HG02588 (cell line): ENCODE results near the gene ART4.
A peak's percentile ranks its signal among the peaks of the same experiment; 100 is the strongest.

Source experiments
- ATAC-seq: cut with Tn5 transposase; IDR thresholded peaks from one replicate; pipeline ENCODE4 v1.9.1; 2021; ENCODE audit warnings: mild to moderate bottlenecking, moderate library complexity; ENCODE audit not compliant: unreplicated experiment

Gene ART4, protein sequence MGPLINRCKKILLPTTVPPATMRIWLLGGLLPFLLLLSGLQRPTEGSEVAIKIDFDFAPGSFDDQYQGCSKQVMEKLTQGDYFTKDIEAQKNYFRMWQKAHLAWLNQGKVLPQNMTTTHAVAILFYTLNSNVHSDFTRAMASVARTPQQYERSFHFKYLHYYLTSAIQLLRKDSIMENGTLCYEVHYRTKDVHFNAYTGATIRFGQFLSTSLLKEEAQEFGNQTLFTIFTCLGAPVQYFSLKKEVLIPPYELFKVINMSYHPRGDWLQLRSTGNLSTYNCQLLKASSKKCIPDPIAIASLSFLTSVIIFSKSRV

DNA sequence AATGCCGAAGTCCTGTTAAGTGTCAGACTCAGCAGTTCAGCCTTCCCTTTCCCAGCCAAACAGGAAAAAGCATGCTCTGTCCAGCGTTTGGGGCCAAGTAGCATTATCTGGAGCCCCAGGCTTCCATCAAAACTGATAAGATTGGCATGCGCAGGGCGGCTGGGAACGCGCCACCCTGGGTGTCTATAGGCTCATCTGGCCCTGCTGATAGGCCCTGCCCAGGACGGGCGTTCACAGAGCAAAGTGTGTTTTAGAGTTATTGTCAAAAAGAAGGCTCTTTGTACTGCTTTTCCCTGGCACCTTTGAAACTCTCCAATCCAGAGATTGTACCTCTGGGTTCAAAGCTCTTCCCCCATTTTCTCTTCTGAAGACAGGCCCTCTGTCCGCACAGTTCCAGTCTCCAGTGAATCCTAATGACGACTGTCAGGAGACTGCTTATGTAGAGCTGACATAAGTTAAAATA is at the start of gene ART4:
Gene ART4 (minus strand): TSS at position 102 of the 463 bp plus-strand sequence. CDS start 413 bp downstream, outside the sequence.
- ATAC-seq, result no peak

DNA sequence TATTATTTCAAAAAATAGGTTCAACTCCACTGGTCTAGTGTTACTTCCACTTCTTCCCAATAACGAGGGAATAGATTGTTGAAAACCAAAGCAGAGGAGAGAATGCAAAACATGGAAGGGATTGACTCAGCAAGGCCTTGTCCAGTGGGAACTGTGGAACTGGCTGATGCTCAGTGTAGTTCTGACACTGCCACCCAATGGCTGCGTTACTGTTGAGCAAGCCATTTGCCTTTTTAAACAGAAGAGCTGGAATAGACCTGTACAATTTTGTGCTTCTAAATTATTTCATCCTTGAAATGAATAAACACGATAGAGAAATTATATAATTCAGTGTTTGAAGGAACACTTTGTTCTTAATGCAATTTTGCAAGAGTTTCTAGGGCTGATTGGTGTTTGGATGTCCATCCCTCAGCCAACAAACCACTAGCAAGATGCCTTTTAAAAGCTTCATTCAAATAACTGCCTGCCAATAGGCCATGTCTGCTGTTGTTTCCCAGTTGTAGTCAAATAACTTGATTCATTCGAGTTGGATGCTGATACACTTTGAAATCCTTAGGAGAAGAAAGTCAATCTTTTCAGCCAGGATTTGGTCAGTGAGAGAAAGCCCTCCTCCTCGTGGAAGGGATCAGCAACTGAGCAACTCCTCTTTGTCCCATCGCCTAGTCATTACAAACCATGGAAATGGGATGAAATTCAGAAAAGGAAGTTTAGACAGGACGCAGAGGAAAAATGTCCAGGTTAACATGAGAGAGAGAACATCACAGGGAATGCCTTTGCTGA is 49.6 kb upstream of the ART4 start:
- no peak for ATAC-seq

DNA sequence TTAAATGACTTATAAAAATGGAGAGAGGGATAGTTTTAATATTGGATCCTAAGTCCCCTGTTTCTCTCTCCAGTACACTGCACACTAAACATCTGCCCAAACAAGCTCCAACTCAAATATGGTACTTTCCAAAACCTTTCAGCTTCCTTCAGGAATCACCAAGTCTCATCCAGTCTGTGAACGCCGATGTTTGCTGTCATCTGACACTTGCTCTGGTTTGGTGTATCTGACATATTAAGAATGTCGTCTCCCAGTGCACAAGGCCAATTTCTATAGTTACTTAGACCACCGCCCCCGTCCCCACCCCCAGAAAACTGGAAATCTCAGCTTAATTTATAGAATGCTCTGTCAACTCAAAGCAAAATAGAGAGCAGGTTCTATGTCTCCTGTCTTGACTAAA is 47.4 kb upstream of the ART4 start:
- ATAC-seq, result no peak

DNA sequence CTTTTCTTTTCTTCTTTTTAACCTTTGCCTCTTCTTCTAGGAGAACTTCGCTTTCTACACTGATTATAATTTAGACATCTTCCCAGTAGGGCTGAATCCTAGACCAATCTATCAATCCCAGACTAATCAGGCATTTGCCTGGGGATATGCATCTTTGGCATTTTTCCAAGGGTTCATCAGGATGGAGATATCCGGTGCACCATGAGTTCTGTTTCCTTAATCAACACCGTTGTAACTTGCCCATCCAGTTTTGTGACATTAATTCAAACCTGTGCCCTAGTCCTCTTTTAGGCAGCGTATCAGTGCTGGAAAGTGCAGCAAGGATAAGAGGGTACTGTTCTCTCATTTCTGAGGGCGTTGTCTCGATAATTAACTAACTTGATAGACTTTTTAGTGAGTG is 42.9 kb upstream of the ART4 start:
- ATAC-seq, result no peak

DNA sequence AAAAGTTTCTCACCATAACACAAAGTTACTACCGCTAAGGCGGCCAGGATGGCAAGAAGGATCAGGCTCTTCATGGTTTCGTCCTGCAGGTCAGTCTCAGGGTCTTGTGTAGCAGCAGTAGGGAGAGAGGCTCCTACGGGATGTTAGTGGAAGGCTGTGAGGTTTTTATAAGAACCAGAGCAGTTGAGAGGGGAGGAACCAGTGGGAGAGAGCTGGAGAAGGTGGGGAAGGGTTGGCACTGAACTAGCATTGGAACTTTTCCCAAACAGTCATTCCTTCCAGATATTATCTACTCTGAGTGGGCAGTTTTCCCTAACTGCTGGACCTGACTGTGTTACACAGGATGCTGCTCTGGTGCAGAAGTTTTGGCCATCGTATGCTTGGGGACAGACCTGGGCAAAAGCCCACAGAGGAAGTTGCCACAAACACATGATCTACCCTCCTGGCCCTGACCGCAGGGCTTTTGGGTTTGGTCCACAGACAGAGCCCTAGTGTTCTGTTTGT is 42.4 kb upstream of the ART4 start, which contains the start of gene MGP:
Gene MGP (minus strand): TSS at position 137 of the 504 bp plus-strand sequence. CDS start 63 bp downstream, at position 74.
- ATAC-seq, result no peak

DNA sequence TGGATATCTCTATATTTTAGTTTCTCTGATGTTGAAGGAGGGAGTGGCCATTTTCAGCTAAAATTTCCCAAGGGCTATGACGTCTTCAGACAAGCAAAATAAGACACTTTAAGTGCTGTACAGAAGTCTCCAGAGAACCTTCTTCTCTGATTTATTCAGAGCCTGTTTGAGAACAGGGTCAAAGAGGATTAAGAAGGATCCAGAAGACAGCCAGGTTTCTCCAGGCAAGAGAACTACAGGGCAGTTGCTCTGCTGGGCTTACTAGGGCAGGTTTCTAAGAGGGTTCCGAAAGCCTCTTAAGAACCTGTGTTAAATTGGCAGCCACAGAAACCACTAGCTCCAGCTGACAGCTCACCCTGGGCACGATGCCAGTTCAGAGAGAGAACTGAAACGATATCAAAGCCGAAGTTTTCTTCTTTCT is 41.1 kb upstream of the ART4 start:
- peak; percentile 98 for ATAC-seq

DNA sequence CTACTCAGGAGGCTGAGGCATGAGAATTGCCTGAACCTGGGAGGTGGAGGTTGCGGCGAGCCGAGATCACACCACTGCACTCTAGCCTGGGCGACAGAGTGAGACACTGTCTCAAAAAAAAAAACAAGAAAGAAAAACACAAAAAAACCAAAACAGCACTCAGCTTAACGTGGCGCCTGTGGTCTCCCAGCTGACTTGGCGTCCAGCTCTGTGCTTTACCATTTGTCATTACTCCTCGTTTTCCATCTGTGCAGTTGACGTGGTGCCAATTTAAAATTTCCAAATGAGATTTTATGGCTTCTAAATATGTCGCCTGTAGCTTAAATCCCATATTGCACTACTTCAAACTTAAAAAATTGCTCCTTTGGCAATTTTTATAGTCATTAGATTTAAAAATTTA is 40.4 kb upstream of the ART4 start:
- ATAC-seq, result no peak

DNA sequence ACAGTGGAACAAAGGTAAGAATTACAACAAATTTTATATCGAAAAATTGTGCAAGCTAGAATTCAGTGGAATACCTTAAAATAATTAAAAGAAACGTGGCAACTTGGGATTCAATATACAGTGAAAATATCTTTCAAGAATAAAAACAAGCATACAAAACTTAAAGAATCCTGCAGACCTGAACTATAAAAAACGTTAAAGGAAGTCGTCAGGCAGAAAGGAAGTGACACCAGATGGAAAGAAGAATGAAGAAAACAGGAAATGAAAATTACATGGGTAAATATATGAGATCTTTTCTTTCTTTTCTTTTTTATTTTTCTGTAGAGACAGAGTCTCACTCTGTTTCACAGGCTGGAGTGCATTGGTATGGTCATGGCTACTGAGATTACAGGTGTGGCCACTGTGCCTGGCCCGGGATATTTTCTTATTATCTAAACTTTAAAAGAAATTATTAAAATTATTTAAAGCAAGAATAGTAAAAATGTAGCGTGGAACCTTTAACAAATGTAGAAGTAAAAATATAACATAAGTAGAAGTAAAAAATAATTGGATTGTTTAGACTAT is 37.6 kb upstream of the ART4 start:
- no peak for ATAC-seq

DNA sequence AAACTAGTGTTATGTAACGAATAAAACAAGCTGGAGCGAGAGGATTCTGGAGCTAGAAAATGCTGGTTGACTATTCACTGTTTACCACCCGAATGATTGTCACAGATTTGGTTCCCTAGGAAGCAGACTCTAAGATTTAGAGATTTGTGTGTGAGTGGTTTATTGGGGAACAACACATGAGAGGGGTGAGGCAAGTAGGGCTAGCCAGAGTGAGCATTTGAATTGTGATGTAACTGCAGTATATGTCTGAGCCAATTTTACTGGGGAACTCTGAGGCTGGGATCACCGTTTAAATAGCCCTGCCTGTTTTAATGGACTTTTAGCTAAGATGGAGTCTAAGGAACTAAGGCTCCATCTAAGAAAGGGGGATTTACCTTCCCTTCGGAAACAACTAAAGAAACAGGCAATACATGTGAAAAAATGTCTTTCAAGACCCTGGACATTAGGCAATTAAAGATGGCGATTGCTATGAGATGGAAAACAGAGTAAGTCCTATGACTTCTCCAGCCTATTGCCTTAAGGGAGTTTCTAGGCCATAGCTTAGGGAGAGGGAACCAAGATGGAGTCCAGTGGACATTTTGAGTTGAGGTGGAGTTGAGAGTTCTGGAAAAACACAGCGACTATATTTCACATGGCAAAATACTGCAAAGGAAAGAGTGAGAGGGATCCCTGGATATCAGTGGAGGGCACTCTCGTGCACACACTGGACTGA is 36.1 kb upstream of the ART4 start:
- ATAC-seq, result no peak

DNA sequence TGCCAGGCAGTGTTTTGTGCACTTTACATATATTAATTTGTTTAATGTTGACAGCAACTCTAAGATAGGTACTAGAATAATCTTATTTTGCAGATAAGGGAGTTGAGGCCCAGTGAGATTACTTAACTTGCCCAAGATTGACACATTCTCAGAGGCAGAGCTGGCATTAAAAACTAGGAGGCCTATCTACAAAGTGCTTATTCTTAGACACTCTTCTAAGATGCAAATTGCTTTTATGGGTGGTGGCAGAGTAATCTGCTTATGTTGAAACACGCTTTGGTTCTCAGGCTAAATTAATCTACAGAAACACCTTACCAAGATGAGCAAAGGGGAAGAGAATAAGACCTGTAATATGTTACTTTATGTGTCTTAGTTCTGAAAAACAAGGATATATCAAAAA is 35.2 kb upstream of the ART4 start:
- ATAC-seq, result no peak

DNA sequence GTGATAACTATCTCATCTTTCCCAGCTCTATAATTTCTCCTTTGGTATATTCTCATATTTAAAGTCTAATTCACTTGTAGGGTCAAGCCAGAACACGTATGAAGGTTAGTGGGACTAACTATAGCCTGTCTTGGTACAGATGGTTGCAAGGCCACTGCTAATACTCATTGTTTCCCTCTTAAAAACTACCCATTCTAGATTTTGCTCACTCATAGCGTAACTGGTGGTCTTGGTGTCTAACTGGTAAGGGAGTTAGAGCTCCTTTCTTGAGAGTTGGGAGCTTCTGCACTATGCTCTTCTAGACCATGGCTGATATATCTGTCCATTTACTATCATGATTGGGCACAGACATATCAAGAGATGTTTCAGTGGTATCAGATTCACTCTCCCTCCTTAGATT is 33.5 kb upstream of the ART4 start:
- no peak for ATAC-seq

DNA sequence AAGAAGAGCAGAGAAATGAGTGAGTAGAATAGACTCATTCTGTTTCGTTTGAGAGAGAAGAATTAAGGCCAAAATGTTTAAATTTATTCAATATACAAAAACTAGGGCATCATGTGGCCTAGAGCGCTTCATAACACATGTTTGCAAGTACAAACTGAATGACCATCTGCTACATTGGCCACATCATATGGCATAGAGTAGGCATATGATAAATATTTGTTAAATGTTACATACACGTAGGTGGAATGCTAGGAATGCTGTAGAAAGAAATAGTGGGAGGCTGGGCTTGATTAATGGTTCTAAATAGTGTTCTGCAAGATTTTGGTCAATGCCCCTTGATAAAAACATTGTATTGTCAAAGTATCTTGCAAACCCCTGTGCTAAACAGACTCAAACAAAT is 31.6 kb upstream of the ART4 start:
- no peak for ATAC-seq

DNA sequence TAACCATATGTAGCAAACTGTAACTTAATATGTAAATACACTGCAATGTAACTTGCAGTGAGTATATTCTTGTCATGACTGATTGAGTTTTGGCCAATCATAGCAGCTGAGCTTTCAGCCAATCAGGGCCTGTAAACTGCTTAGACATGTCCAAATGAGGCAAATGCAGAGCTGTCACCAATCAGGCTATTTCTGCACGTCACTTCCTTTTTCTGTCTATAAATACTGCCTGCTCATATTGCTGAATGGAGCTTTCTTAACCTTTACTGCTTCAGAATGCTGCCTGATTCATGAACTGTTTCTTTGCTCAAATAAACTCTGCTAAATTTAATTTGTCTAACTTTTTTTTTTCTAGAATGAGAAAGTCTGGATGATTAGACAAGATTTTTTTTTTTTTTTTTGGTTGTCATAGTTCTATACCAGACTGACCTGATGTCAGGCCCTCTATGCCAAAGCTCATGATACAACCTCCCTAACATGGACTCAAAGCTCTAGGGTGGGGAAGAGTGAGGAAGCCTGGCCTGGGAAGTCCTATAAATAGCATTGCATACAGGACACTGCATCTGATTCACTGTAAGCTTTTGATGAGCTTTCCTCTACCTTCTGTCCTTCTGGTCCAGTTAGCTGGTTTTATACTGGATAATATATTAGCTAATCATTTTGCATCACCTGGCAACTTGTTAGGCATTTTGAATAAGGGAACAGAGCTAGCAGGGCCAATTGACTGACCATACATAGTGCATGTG is 30.3 kb upstream of the ART4 start:
- no peak for ATAC-seq

DNA sequence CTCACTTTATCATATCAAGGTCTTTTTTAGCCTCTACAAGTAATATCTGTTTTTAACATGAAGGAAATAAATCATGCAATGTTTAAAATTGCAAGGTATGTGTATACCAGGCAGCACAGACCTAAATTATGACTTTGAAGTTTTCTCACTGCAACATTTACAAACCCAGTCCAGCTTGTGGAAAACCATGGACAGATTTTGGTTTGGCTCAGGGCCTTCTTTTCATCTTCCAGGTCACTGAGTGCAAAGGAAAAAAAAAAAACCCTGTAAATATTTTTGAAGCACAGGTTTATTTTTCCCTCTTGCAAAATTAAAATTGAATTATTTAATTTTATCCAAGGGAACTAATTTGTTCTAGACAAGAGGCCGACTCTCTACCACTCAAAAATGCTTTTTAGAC is 28.6 kb upstream of the ART4 start:
- no peak for ATAC-seq

DNA sequence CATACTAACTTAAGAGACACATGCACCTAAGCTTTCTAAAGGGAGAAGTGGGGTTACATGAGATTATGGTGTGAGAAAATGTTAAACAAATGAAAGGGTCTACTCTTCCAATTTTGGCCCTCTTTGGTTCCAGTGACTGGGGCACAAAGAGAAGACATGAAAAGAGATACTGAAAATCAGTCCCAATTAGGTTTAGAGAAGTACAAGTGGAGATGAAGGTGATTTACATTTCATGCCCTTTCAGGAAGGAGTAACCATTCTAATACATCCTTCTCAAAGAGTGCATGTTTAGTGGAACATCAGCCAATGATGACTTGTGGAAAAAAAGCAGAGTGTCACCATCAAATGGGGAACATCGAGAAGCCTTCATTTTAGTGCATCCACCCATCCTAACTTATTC is 27.9 kb upstream of the ART4 start:
- ATAC-seq, result no peak

DNA sequence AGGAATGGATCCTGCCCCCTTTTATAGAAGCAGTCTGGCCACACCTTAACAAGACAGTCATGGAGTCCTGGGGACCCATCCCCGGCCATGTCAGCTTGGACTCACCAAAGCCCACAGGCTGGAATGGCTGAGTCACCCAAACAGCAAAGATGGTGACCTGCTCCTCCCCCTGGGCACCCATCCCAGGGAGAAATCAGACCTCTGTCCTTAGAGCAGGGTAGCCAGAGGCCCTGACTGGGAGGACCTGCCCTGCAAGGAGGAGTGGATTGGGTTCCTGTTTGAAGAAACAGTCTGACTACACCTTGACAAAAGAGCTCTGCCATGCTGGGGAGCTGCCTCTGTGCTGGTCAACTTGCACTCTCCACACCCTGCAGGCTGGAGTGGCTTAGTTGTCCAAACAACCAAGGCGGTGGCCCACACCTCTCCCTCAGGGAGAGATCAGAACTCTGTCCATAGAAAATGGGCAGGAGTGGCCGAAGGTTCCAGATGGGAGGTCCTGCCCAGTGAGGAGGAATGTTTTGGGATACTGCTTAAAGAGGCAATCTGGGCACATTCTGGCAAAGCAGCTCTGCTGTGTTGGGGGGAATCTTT is 25.7 kb upstream of the ART4 start:
- no peak for ATAC-seq

DNA sequence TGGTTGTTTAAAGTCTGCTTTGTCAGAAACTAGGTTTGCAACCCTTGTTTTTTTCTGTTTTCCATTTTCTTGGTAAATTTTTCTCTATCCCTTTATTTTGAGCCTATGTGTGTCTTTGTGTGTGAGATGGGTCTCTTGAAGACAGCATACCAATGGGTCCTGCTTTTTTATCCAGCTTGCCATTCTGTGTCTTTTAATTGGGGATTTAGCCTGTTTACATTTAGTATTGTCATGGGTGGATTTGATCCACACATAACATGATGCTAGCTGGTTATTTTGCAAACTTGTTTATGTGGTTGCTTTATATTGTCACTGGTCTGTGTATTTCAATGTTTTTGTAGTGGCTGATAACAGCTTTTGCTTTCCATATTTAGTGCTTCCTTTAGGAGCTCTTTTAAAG is 17.2 kb upstream of the ART4 start:
- no peak for ATAC-seq

DNA sequence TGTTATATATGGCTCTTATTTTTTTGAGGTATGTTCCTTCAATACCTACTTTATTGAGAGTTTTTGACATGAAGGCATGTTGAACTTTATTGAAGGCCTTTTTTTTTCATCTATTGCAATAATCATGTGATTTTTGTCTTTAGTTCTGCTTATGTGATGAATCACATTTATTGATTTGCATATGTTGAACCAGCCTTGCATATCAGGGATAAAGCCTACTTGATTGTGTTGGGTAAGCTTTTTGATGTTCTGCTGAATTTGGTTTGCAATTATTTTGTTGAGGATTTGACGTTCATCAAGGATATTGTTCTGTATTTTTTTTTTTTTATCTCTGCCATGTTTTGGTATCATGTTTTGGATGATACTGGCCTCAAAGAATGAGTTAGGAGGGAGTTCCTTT is 15.2 kb upstream of the ART4 start:
- ATAC-seq, result no peak

DNA sequence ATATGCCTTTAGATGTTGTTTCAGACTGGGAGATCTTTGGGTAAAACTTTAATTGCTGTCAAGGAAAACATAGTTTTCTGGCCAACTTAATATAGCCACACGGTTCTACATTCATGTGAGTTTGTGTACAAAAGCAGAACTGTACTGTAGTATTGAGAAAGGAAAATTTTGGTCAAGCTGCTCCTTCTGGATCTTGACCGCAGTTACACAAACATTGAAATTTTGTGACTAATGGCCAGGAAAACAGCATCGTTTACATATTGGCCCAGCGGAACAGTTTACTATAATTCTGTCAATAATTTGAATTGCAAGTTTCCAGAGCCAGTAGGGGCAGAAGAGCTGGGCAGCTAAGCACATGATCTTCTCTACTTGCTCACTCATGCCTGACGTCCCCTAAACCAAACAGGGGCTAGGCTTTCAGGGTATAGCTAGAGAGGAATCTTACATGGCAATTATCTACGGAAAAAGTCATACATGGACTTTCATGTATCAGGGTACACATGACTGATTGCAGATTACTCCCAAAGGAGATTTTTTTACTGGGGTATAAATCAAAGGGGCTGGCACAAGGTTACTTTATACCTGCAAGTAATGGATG is 11.4 kb upstream of the ART4 start:
- ATAC-seq, result no peak

DNA sequence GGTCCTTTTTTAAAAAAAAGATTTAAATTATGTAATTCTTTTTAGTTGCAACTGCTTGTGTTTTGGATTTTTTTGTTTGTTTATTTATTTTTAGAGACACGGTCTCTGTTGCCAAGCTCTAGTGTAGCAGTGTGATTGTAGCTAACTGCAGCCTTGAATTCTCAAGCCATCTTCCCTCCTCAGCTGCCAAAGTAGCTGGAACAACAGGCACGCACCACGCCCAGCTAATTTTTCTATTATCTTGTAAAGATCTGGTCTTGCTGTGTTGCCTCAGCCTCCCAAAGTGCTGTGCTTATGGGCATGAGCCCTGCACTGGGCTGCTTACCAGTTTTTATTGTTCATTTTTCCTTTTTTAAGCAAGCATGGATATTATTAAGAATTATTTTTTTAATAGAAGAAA is 10.6 kb upstream of the ART4 start:
- no peak for ATAC-seq
